WTC11 (cell line): ENCODE data around the gene HHIPL1. TPM values are rescaled to one million over a fixed set of nuclear protein-coding genes. Genes with fewer than 3 reads are reported as not detected.

Experiments used
- ATAC-seq: fragments of 200-7000 bp; cut with Tn5 transposase; 2 replicates; pipeline ENCODE4 v1.10.0; 2021; ENCODE audit warnings: mild to moderate bottlenecking, moderate library complexity
- CTCF ChIA-PET: fragments of 300-600 bp; sonication (Branson Sonifier 250); formaldehyde crosslinking; loops from one replicate; lab custom pipeline; 2021; ENCODE audit warnings: antibody characterized with exemption; lab: Charles Lee
- POLR2A ChIA-PET: fragments of 350-600 bp; sonication (Branson Sonifier 250); formaldehyde crosslinking; loops from one replicate; lab custom pipeline; 2021; ENCODE audit warnings: antibody characterized with exemption; lab: Charles Lee
- DNase-seq: peaks from one replicate; pipeline ENCODE4 v3.0.0; 2021; ENCODE audit warnings: low spot score
- H3K27ac Mint-ChIP-seq: 2 replicates; pipeline ENCODE4 v1.8.0; 2021; ENCODE audit warnings: mixed read lengths
- H3K27me3 Mint-ChIP-seq: 2 replicates; pipeline ENCODE4 v1.8.0; 2021; ENCODE audit warnings: low read depth, mild to moderate bottlenecking, moderate library complexity, mixed read lengths
- H3K36me3 Mint-ChIP-seq: 2 replicates; pipeline ENCODE4 v1.8.0; 2021; ENCODE audit warnings: mixed read lengths
- H3K4me1 Mint-ChIP-seq: 2 replicates; pipeline ENCODE4 v1.8.0; 2022; ENCODE audit warnings: mixed read lengths
- H3K4me3 Mint-ChIP-seq: 2 replicates; pipeline ENCODE4 v1.8.0; 2021; ENCODE audit warnings: mild to moderate bottlenecking, moderate library complexity, mixed read lengths
- H3K9me3 Mint-ChIP-seq: 2 replicates; pipeline ENCODE4 v1.8.0; 2021; ENCODE audit warnings: mixed read lengths
- ATF6 ChIP-seq: sonication (generic); formaldehyde crosslinking; IDR thresholded peaks from 2 replicates; pipeline ENCODE4 v1.8.1; 2023; ENCODE audit warnings: mild to moderate bottlenecking, missing genetic modification reagents
- CDX4 ChIP-seq: fragments of 250-450 bp; sonication (Bioruptor Pico); IDR thresholded peaks from 2 replicates; pipeline ENCODE4 v1.9.0; 2021; ENCODE audit warnings: moderate library complexity, mild to moderate bottlenecking, inconsistent platforms, borderline replicate concordance
- CREB1 ChIP-seq: sonication (generic); formaldehyde crosslinking; IDR thresholded peaks from 2 replicates; pipeline ENCODE4 v1.8.0; 2023; ENCODE audit warnings: mild to moderate bottlenecking, missing genetic modification reagents
- ELF4 ChIP-seq: sonication (generic); formaldehyde crosslinking; IDR thresholded peaks from 2 replicates; pipeline ENCODE4 v1.8.1; 2022; ENCODE audit warnings: low read depth, mild to moderate bottlenecking, moderate library complexity, missing genetic modification reagents
- EMX1 ChIP-seq: fragments of 250-450 bp; sonication (Bioruptor Pico); IDR thresholded peaks from 2 replicates; pipeline ENCODE4 v1.8.0; 2021; ENCODE audit warnings: mild to moderate bottlenecking
- ESRRA ChIP-seq: sonication (generic); formaldehyde crosslinking; IDR thresholded peaks from 2 replicates; pipeline ENCODE4 v1.8.1; 2022; ENCODE audit warnings: mild to moderate bottlenecking, missing genetic modification reagents, borderline replicate concordance
- ETV6 ChIP-seq: sonication (generic); formaldehyde crosslinking; IDR thresholded peaks from 2 replicates; pipeline ENCODE4 v1.8.1; 2022; ENCODE audit warnings: mild to moderate bottlenecking, missing genetic modification reagents
- FOXP4 ChIP-seq: sonication (generic); formaldehyde crosslinking; IDR thresholded peaks from 2 replicates; pipeline ENCODE4 v1.8.0; 2022; ENCODE audit warnings: mild to moderate bottlenecking, missing genetic modification reagents
- GRHL2 ChIP-seq: fragments of 250-450 bp; sonication (Bioruptor Pico); IDR thresholded peaks from 2 replicates; pipeline ENCODE4 v1.8.0; 2022; ENCODE audit warnings: mild to moderate bottlenecking, moderate library complexity; ENCODE audit not compliant: insufficient replicate concordance, severe bottlenecking
- GTF2I ChIP-seq: fragments of 250-450 bp; sonication (Bioruptor Pico); conservative IDR thresholded peaks from 2 replicates; pipeline ENCODE4 v1.4.0; 2021; ENCODE audit warnings: mild to moderate bottlenecking
- HMGA2 ChIP-seq: fragments of 250-450 bp; sonication (Bioruptor Pico); IDR thresholded peaks from 2 replicates; pipeline ENCODE4 v1.4.0; 2021; ENCODE audit warnings: mild to moderate bottlenecking, moderate library complexity
- HMGXB4 ChIP-seq: sonication (generic); formaldehyde crosslinking; IDR thresholded peaks from 2 replicates; pipeline ENCODE4 v1.8.1; 2023; ENCODE audit warnings: mild to moderate bottlenecking, moderate library complexity, missing genetic modification reagents
- MYBL2 ChIP-seq: sonication (generic); formaldehyde crosslinking; IDR thresholded peaks from 2 replicates; pipeline ENCODE4 v1.8.1; 2023; ENCODE audit warnings: mild to moderate bottlenecking, moderate library complexity, missing genetic modification reagents
- NFATC4 ChIP-seq: fragments of 250-450 bp; sonication (Bioruptor Pico); IDR thresholded peaks from 2 replicates; pipeline ENCODE4 v1.9.0; 2021; ENCODE audit warnings: mild to moderate bottlenecking
- NR1H2 ChIP-seq: sonication (generic); formaldehyde crosslinking; IDR thresholded peaks from 2 replicates; pipeline ENCODE4 v1.9.0; 2021; ENCODE audit warnings: mild to moderate bottlenecking, moderate library complexity, missing genetic modification reagents
- RELA ChIP-seq: sonication (generic); formaldehyde crosslinking; IDR thresholded peaks from 2 replicates; pipeline ENCODE4 v1.8.1; 2022; ENCODE audit warnings: missing genetic modification reagents, mild to moderate bottlenecking, borderline replicate concordance
- RORB ChIP-seq: fragments of 250-450 bp; sonication (Bioruptor Pico); IDR thresholded peaks from 2 replicates; pipeline ENCODE4 v1.9.0; 2021; ENCODE audit warnings: mild to moderate bottlenecking
- SMAD4 ChIP-seq: sonication (generic); formaldehyde crosslinking; IDR thresholded peaks from 2 replicates; pipeline ENCODE4 v1.8.0; 2022; ENCODE audit warnings: mild to moderate bottlenecking, missing genetic modification reagents
- TEAD4 ChIP-seq: sonication (generic); formaldehyde crosslinking; IDR thresholded peaks from 2 replicates; pipeline ENCODE4 v1.8.0; 2022; ENCODE audit warnings: mild to moderate bottlenecking, missing genetic modification reagents
- TP53 ChIP-seq: sonication (generic); formaldehyde crosslinking; IDR thresholded peaks from 2 replicates; pipeline ENCODE4 v1.8.1; 2023; ENCODE audit warnings: mild to moderate bottlenecking, missing genetic modification reagents
- ZMAT4 ChIP-seq: fragments of 250-450 bp; sonication (Bioruptor Pico); IDR thresholded peaks from 2 replicates; pipeline ENCODE4 v1.9.0; 2021; ENCODE audit warnings: mild to moderate bottlenecking
- ZNF138 ChIP-seq: sonication (generic); formaldehyde crosslinking; conservative IDR thresholded peaks from 2 replicates; pipeline ENCODE4 v1.8.1; 2022; ENCODE audit warnings: mild to moderate bottlenecking, moderate library complexity, missing genetic modification reagents
- ZNF232 ChIP-seq: sonication (generic); formaldehyde crosslinking; IDR thresholded peaks from 2 replicates; pipeline ENCODE4 v1.8.0; 2022; ENCODE audit warnings: mild to moderate bottlenecking, missing genetic modification reagents
- ZNF423 ChIP-seq: fragments of 250-450 bp; sonication (Bioruptor Pico); IDR thresholded peaks from 2 replicates; pipeline ENCODE4 v2.1.2; 2022; ENCODE audit warnings: mild to moderate bottlenecking, moderate library complexity
- ZNF425 ChIP-seq: fragments of 250-450 bp; sonication (Bioruptor Pico); conservative IDR thresholded peaks from 2 replicates; pipeline ENCODE4 v1.9.0; 2021; ENCODE audit warnings: mild to moderate bottlenecking
- total RNA-seq: library from RNA; stranded (reverse); gene quantifications from 3 replicates; pipeline ENCODE4 v1.2.3, GENCODE V29; 2021

HHIPL1 gene
- total RNA-seq, 1 experiment from 2014 or later, result 1.5 TPM

GRCh38 chr14:99648027-99648784 is 3.3 kb downstream of the HHIPL1 start:
- TF ChIP-seq MYBL2 (CRISPR knock-in tag) (no peak), GTF2I (CRISPR knock-in tag) (no peak), GRHL2 (CRISPR knock-in tag) (no peak), RORB (CRISPR knock-in tag) (no peak), CREB1 (CRISPR knock-in tag) (no peak), TEAD4 (CRISPR knock-in tag) (no peak), NFATC4 (no peak), ZNF423 (CRISPR knock-in tag) (no peak), SMAD4 (CRISPR knock-in tag) (no peak), EMX1 (CRISPR knock-in tag) (no peak), ETV6 (CRISPR knock-in tag) (no peak), ATF6 (CRISPR knock-in tag) (no peak), NR1H2 (CRISPR knock-in tag) (no peak), ELF4 (CRISPR knock-in tag) (no peak), CDX4 (CRISPR knock-in tag) (no peak), TP53 (CRISPR knock-in tag) (no peak), FOXP4 (CRISPR knock-in tag) (no peak), ZNF425 (CRISPR knock-in tag) (no peak), ZNF232 (CRISPR knock-in tag) (no peak)

GRCh38 chr14:99649219-99649618 is 4.3 kb downstream of the HHIPL1 start:
- DNase-seq (no peak), ATAC-seq (no peak)
- no peak overlapping the region for H3K27ac Mint-ChIP-seq
- no peak overlapping the region for H3K4me3 Mint-ChIP-seq
- peaks cover under 1% of the 10 kb centered on the region for H3K4me1 Mint-ChIP-seq
- TF ChIP-seq RELA (CRISPR knock-in tag) (no peak), ESRRA (CRISPR knock-in tag) (no peak), ZMAT4 (CRISPR knock-in tag) (no peak), HMGA2 (CRISPR knock-in tag) (no peak), ZNF138 (CRISPR knock-in tag) (no peak), TP53 (CRISPR knock-in tag) (no peak), ELF4 (CRISPR knock-in tag) (no peak), ZNF232 (CRISPR knock-in tag) (no peak), HMGXB4 (CRISPR knock-in tag) (no peak)
- no peaks in the 10 kb centered on the region for H3K36me3 Mint-ChIP-seq
- POLR2A ChIA-PET, result no interaction called here
- no peaks in the 10 kb centered on the region for H3K9me3 Mint-ChIP-seq
- CTCF ChIA-PET, result no interaction called here
- H3K27me3 Mint-ChIP-seq, result peaks cover 25% of the 10 kb centered on the region

More at GRCh38 chr14:99648027-99648784, 3.3 kb downstream of the HHIPL1 start:
- POLR2A ChIA-PET, result no interaction called here
- Mint-ChIP-seq H3K4me1 (peaks cover 5% of the 10 kb centered on the region), H3K27me3 (peaks cover 35% of the 10 kb centered on the region), H3K4me3 (no peak overlapping the region), H3K9me3 (no peaks in the 10 kb centered on the region), H3K27ac (no peak overlapping the region), H3K36me3 (no peaks in the 10 kb centered on the region)
- no peak for ATAC-seq
- CTCF ChIA-PET, result interaction anchor here (0.6 to 1.7 kb wide), 4 partner anchors 9 to 127 kb away, joined by 3 to 4 read pairs (median 3); no protein-coding TSS in a partner anchor
- no peak for DNase-seq
